TTC549 (cell line): ENCODE results near the gene HTD2.

Experiments used
- FAIRE-seq: peaks from 2 replicates; lab custom pipeline; 2012; peaks lifted over from hg19 to GRCh38; lab: Jason Lieb, UNC

HTD2 gene

GRCh38 chr3:58358808-58359207 is 52.5 kb downstream of the HTD2 start:
- no peak for FAIRE-seq

DNA sequence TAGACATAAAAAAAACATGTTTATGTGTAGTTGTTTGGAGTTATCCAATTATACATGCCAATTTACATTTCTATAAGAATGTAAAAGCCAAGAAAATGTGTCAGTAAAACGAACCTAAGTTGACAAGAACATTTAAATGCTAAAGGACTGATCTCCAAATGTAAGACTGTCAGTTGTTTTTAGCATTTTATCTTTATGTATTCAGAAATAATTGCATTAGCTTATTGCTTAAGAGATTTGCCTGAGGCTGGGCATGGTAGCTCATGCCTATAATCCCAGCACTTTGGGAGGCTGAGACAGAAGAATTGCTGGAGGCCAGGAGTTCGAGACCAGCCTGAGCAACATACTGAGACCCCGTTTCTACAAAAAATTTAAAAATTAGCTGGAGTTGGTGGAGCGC is 53.3 kb downstream of the HTD2 start:
- no peak for FAIRE-seq

GRCh38 chr3:58361866-58362265 is 55.5 kb downstream of the HTD2 start:
- FAIRE-seq = no peak

GRCh38 chr3:58366699-58367098 is 60.4 kb downstream of the HTD2 start:
- FAIRE-seq = no peak

DNA sequence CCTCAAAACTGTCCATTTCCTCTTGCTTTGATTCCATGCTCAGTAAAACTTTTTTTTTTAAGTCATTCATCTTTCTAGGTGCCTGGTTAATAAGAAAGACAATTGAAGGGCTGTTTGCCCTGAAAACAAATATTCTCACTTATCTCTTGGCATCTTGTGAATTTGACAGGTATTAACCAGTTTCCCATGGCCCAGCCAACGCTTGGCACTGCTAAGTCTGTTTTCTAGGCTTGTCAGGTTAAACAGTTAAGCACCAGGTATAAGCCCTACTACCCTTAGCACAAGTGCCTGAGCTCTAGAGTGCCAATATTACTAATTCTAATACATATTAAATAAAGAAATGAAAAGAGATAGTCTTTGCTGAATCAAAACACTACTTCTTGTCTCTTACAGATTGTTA is 62.7 kb downstream of the HTD2 start:
- FAIRE-seq = no peak
